RWPE1 (cell line): Measurements from ENCODE around the gene EGFL7.

Experiments
- CTCF ChIA-PET: fragments of 350-600 bp; sonication (Branson Sonifier 250); formaldehyde crosslinking; extraction: SDS; loops from one replicate; lab custom pipeline; 2021; lab: Yijun Ruan, JAX
- POLR2A ChIA-PET: fragments of 400-600 bp; formaldehyde crosslinking; extraction: SDS; loops from one replicate; lab custom pipeline; 2020; ENCODE audit warnings: antibody characterized with exemption; ENCODE audit not compliant: low non-redundant PET; lab: Yijun Ruan, JAX
- DNase-seq: peaks from one replicate; pipeline ENCODE4 v3.0.0; 2012; ENCODE audit warnings: low spot score
- H3K27ac ChIP-seq: fragments of 450-650 bp; 2 replicates; pipeline ENCODE4 v1.5.1; 2017
- CTCF ChIP-seq: fragments of 450-650 bp; conservative IDR thresholded peaks from 2 replicates; pipeline ENCODE4 v1.5.1; 2017; ENCODE audit warnings: low read depth, mild to moderate bottlenecking

EGFL7 gene

GRCh38 chr9:136685790-136686533 lies 23.2 kb downstream of the EGFL7 start:
- peak overlapping the region; percentile 84 for H3K27ac ChIP-seq
- CTCF ChIA-PET, result interaction anchor here (0.6 to 2.5 kb wide), 8 partner anchors 8 to 554 kb away, joined by 3 to 22 read pairs (median 4); no protein-coding TSS in a partner anchor
- TF ChIP-seq CTCF, result no peak
- no peak for DNase-seq
- POLR2A ChIA-PET, result interaction anchor here (0.5 to 1.5 kb wide), 2 partner anchors 34 to 35 kb away, joined by 3 to 5 read pairs; no protein-coding TSS in a partner anchor

GRCh38 chr9:136686534-136686793 lies 23.7 kb downstream of the EGFL7 start:
- POLR2A ChIA-PET, result interaction anchor here (0.5 to 1.5 kb wide), 2 partner anchors 34 to 35 kb away, joined by 3 to 5 read pairs; no protein-coding TSS in a partner anchor
- H3K27ac ChIP-seq, result peak overlapping the region; percentile 84
- no peak for DNase-seq
- TF ChIP-seq CTCF, result no peak
- CTCF ChIA-PET, result interaction anchor here (0.6 to 2.5 kb wide), 7 partner anchors 8 to 554 kb away, joined by 3 to 22 read pairs (median 5); no protein-coding TSS in a partner anchor

- ChIA-PET POLR2A (interaction anchor here (1.5 kb wide), 1 partner anchor 34 kb away, joined by 3 read pairs; no protein-coding TSS in a partner anchor), CTCF (interaction anchor here (0.6 to 2.5 kb wide), 6 partner anchors 8 to 553 kb away, joined by 3 to 22 read pairs (median 4); no protein-coding TSS in a partner anchor)
- peak within 1 kb of the TSS; percentile 84 for H3K27ac ChIP-seq
- TF ChIP-seq CTCF, result no peak
- peak; percentile 81 for DNase-seq
These were observed 24.3 kb downstream of the EGFL7 start, which contains the start of gene AGPAT2 for GRCh38 chr9:136686794-136687711. Gene AGPAT2, minus strand, starts transcription at chr9:136687457. Its CDS starts 100 bp downstream, at chr9:136687357.

DNA sequence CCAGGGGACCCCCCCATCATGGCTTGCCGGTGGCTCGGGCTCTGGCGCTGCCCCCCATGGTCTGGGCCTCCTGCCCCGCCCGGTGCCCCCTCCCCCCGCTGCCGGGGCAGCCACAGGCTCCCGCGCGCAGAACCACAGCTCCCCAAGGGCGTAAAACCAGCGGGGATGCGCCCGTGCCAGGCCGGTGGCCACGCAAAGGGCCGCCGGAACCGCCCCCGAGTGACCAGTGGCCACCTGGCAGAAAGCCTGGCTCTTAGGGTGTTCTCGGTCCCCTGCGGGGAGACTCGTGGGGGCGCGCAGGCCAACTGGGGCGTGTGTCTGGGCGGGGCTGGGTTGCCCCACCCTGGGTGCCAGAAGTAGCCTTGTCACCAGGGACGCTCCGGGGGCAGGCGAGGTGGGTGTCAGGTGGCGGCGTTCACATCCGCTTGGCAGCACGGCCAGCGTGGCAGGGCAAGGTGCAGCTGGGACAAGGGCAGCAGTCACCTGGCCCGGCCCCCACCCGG lies 25.1 kb downstream of the EGFL7 start:
- TF ChIP-seq CTCF, result no peak
- ChIA-PET POLR2A (interaction anchor here (0.9 to 1.5 kb wide), 2 partner anchors 33 to 41 kb away, joined by 3 read pairs; no protein-coding TSS in a partner anchor), CTCF (interaction anchor here (0.8 to 2.5 kb wide), 3 partner anchors 16 to 62 kb away, joined by 3 to 18 read pairs (median 3); no protein-coding TSS in a partner anchor)
- peak overlapping the region; percentile 84 for H3K27ac ChIP-seq
- no peak for DNase-seq

GRCh38 chr9:136688274-136689107 lies 25.8 kb downstream of the EGFL7 start:
- TF ChIP-seq CTCF, result no peak
- CTCF ChIA-PET, result interaction anchor here (0.8 to 2.5 kb wide), 3 partner anchors 17 to 99 kb away, joined by 3 to 18 read pairs (median 3); no protein-coding TSS in a partner anchor
- DNase-seq, result no peak
- peak overlapping the region; percentile 84 for H3K27ac ChIP-seq
- POLR2A ChIA-PET, result interaction anchor here (0.9 kb wide), 1 partner anchor 40 kb away, joined by 3 read pairs; no protein-coding TSS in a partner anchor
